Effector memory CD4-positive, alpha-beta T cell (primary cell): ENCODE measurements around the gene METTL6.

ENCODE experiments used
- DNase-seq, 3 donors: peaks; one replicate each; pipeline ENCODE4 v3.0.0-alpha.2; 2020
- H3K27ac ChIP-seq: 2 replicates; pipeline ENCODE4 v1.7.0; 2013; ENCODE audit warnings: mild to moderate bottlenecking, low read length, moderate library complexity; ENCODE audit not compliant: insufficient read depth, poor library complexity, severe bottlenecking
- H3K27me3 ChIP-seq: replicated peaks from 2 replicates; pipeline ENCODE4 v1.7.0; 2013; ENCODE audit warnings: mild to moderate bottlenecking, low read length; ENCODE audit not compliant: insufficient read depth, control insufficient read depth, poor library complexity, severe bottlenecking
- H3K36me3 ChIP-seq: 2 replicates; pipeline ENCODE4 v1.7.0; 2013; ENCODE audit warnings: mild to moderate bottlenecking, low read length, moderate library complexity; ENCODE audit not compliant: control insufficient read depth, insufficient read depth
- H3K4me1 ChIP-seq: 2 replicates; pipeline ENCODE4 v1.7.0; 2013; ENCODE audit warnings: low read length, mild to moderate bottlenecking; ENCODE audit not compliant: control insufficient read depth, insufficient read depth, poor library complexity, severe bottlenecking
- H3K4me3 ChIP-seq: 2 replicates; pipeline ENCODE4 v1.7.0; 2013; ENCODE audit warnings: low read length, low read depth, mild to moderate bottlenecking; ENCODE audit not compliant: insufficient read depth, poor library complexity, severe bottlenecking
- H3K9me3 ChIP-seq: 2 replicates; pipeline ENCODE4 v1.7.0; 2013; ENCODE audit warnings: mild to moderate bottlenecking, low read length, moderate library complexity; ENCODE audit not compliant: control insufficient read depth
- total RNA-seq, 3 donors: gene quantifications; one replicate each; lab custom pipeline; 2026; lab: John Stamatoyannopoulos, UW

Gene METTL6
- 8.0 to 10.0 (median 9.7) reads per million in 3 donors for total RNA-seq

GRCh38 chr3:15427182-15427880 lies at the start of gene METTL6, which contains the start of gene EAF1:
TSS of gene METTL6 (minus strand) at chr3:15427544. CDS start at chr3:15426511, 1,033 bp downstream.
TSS of gene EAF1 (plus strand) at chr3:15427598. CDS start at chr3:15427780, 182 bp downstream.
- Histone ChIP-seq H3K27ac (peak within 1 kb of the TSS; percentile 82), H3K36me3 (peaks cover 15% of the 10 kb centered on the region), H3K27me3 (no peaks in the 10 kb centered on the region), H3K4me1 (peaks cover 13% of the 10 kb centered on the region), H3K9me3 (no peaks in the 10 kb centered on the region), H3K4me3 (peak within 1 kb of the TSS; percentile 82)
- peak; percentile 72 to 81 (median 76) for DNase-seq

DNA sequence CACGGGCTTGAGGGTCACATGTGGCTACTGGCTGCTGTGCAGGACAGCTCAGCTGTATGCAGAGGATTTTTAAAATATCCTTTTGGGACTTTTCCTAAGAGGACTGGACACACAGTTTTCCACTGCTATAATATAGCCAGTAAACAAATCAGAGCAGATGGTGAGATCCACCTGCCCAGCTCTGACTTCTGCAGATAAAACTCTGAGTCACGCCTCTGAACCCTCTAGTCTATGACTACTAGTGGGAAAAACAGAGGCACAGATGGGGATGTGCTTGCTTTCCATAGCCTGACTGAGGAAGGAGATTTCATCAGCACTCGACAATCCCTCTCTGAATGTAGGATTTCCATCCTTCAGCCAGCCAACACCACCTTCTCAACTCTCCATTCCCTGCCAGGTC lies 49.0 kb upstream of the METTL6 start:
- Histone ChIP-seq H3K4me3 (no peak overlapping the region), H3K4me1 (no peaks in the 10 kb centered on the region), H3K27ac (no peak overlapping the region), H3K36me3 (no peaks in the 10 kb centered on the region), H3K9me3 (no peaks in the 10 kb centered on the region), H3K27me3 (no peaks in the 10 kb centered on the region)
- no peak for DNase-seq

DNA sequence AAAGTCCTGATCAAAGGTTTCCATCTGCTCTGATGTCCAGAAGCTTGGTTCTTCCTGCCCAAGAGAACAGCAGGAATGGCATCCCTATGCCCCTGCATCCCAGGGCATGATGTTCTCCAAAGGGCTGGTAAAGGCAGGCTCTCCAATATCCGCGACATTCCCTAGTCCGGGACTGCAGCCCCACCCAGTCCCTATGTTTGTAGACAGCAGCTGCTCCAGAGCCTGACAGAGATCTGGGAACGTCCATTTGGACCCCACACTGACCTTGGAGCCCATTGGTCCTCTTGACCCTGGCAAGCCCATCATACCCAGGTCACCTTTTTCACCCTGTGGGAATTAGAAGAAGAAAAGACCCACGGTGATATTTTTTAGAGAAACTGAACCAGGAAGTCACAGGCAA lies 47.8 kb upstream of the METTL6 start:
- DNase-seq, result no peak
- Histone ChIP-seq H3K36me3 (no peaks in the 10 kb centered on the region), H3K4me3 (no peak overlapping the region), H3K4me1 (no peaks in the 10 kb centered on the region), H3K9me3 (no peaks in the 10 kb centered on the region), H3K27ac (no peak overlapping the region), H3K27me3 (no peaks in the 10 kb centered on the region)

DNA sequence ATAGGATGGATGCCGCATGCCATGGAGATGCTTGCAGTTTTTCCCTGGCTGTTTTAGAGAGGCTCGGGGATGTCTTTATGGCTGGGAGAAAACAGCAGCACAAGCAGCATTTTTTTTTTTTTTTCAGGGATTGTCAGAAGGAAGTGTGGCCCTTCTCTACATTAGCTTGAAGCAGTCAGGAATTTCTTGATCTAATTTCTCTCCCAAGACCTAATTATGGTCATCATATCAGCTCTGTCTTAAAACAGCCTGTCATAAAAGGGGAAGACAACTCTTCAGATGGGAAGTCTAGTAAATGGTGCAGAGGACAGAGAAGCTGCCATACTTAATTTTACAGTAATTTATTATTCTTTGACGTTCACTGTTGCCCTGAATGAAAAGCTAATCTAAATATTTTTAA lies 44.5 kb upstream of the METTL6 start:
- no peaks in the 10 kb centered on the region for H3K4me1 ChIP-seq
- no peaks in the 10 kb centered on the region for H3K36me3 ChIP-seq
- no peak for DNase-seq

DNA sequence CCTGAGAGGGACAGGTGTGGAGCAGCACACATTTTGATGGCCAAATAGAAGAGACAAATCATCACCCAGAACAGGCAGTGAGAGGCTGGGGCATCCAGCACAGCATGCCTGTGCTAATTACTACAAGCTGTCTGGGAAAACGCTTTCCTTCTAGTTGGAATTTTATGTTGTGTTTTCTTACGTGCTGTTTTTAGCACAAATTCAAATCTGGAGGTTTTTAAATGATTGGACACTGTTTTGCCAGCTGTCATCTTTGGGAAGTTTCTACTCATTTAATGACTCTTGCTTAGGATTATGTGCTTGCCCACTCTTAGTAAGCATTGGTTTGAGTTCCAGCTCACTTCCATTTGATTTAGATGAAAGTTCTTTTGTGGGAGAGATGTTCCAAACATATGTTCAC lies 43.5 kb upstream of the METTL6 start:
- Histone ChIP-seq H3K27ac (no peak overlapping the region), H3K4me1 (no peaks in the 10 kb centered on the region), H3K9me3 (no peaks in the 10 kb centered on the region), H3K27me3 (no peaks in the 10 kb centered on the region), H3K4me3 (no peak overlapping the region), H3K36me3 (no peaks in the 10 kb centered on the region)
- no peak for DNase-seq

More for the DNA sequence above, 44.5 kb upstream of the METTL6 start:
- H3K9me3 ChIP-seq, result no peaks in the 10 kb centered on the region
- no peak overlapping the region for H3K27ac ChIP-seq
- no peaks in the 10 kb centered on the region for H3K27me3 ChIP-seq
- no peak overlapping the region for H3K4me3 ChIP-seq

GRCh38 chr3:15470261-15470660 lies 42.9 kb upstream of the METTL6 start:
- no peak overlapping the region for H3K4me3 ChIP-seq
- DNase-seq, result no peak
- no peaks in the 10 kb centered on the region for H3K4me1 ChIP-seq
- H3K27ac ChIP-seq, result no peak overlapping the region
- H3K36me3 ChIP-seq, result no peaks in the 10 kb centered on the region
- no peaks in the 10 kb centered on the region for H3K9me3 ChIP-seq
- no peaks in the 10 kb centered on the region for H3K27me3 ChIP-seq

GRCh38 chr3:15467227-15468181 lies 40.2 kb upstream of the METTL6 start:
- no peaks in the 10 kb centered on the region for H3K4me1 ChIP-seq
- H3K27ac ChIP-seq, result no peak overlapping the region
- DNase-seq, result no peak
- H3K36me3 ChIP-seq, result no peaks in the 10 kb centered on the region
- H3K4me3 ChIP-seq, result no peak overlapping the region
- no peaks in the 10 kb centered on the region for H3K9me3 ChIP-seq
- no peaks in the 10 kb centered on the region for H3K27me3 ChIP-seq

DNA sequence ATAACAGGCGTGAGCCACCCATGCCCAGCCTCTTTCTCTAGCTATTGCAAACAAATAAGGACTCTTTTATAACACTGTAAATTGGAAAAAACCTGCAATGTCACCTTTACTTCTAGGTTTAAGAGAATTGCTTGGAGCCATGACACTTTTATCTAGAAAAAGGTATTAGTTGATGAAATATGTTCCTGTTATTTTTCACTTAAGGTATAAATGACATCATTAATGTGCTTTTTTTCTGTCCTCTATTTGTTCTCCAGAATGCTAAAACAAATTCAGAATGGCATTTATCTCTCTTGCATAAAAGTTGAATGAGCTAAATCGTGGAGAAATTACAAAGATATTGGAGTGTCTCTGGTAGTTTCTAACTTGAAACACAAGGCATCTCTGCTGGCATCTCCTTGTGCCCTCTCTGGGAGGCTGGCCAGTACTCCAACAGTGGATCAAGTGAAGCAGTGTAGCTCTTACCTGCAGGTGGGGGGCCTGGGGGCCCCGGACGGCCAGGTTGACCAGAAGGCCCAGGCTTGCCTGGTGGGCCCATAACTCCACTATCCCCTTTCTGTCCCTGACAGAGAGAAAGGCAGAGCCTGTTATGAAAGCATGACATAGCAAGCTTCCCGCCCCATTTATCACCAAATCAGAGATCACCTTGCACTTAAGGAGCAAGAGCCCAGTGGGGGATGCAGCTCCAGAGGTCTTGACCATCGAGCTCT lies 38.7 kb upstream of the METTL6 start:
- H3K27ac ChIP-seq, result no peak overlapping the region
- DNase-seq, result no peak
- no peaks in the 10 kb centered on the region for H3K27me3 ChIP-seq
- peaks cover 6% of the 10 kb centered on the region for H3K4me1 ChIP-seq
- no peaks in the 10 kb centered on the region for H3K36me3 ChIP-seq
- H3K4me3 ChIP-seq, result no peak overlapping the region
- no peaks in the 10 kb centered on the region for H3K9me3 ChIP-seq

DNA sequence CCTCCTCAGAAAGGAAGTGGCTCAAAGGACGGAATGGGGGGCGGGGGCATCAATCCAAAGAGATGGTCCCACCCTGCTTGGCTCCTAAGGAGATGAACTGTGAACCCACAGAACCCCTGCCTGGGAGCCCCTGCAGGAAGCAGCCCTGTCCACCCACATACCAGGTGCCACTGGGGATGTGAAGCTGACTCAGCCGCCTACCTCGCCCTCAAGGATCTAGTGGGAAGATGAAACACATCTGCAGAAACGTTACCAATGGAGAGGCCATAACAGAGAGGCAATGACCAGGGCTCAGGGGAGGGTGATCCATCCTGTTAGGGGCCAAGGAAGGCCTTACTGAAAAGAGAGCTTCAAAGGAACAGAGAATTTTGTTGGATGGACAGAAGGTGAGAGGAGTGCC lies 35.1 kb upstream of the METTL6 start:
- H3K4me3 ChIP-seq, result no peak overlapping the region
- peaks cover 11% of the 10 kb centered on the region for H3K4me1 ChIP-seq
- no peak for DNase-seq
- H3K27ac ChIP-seq, result no peak overlapping the region
- H3K36me3 ChIP-seq, result no peaks in the 10 kb centered on the region
- H3K27me3 ChIP-seq, result no peaks in the 10 kb centered on the region
- no peaks in the 10 kb centered on the region for H3K9me3 ChIP-seq
